Stimulated activated CD8-positive, alpha-beta memory T cell treated with anti-CD3 and anti-CD28 coated beads, Interleukin-4, amount 100 ng/mL, for 1 hour (primary cell): ENCODE data around the gene SF3B5.
A peak's percentile ranks its signal among the peaks of the same experiment; 100 is the strongest.
"Not testable (repeated sequence)": the region's sequence is repeated elsewhere in the genome, so short reads cannot be mapped to it uniquely, and the experiment has no call there.

Source experiments
- DNase-seq, 2 donors: peaks; one replicate each; pipeline ENCODE4 v3.0.0-alpha.2; 2020; ENCODE audit warnings: low read depth in 2 of 2, low spot score in 1 of 2

The SF3B5 gene

DNA sequence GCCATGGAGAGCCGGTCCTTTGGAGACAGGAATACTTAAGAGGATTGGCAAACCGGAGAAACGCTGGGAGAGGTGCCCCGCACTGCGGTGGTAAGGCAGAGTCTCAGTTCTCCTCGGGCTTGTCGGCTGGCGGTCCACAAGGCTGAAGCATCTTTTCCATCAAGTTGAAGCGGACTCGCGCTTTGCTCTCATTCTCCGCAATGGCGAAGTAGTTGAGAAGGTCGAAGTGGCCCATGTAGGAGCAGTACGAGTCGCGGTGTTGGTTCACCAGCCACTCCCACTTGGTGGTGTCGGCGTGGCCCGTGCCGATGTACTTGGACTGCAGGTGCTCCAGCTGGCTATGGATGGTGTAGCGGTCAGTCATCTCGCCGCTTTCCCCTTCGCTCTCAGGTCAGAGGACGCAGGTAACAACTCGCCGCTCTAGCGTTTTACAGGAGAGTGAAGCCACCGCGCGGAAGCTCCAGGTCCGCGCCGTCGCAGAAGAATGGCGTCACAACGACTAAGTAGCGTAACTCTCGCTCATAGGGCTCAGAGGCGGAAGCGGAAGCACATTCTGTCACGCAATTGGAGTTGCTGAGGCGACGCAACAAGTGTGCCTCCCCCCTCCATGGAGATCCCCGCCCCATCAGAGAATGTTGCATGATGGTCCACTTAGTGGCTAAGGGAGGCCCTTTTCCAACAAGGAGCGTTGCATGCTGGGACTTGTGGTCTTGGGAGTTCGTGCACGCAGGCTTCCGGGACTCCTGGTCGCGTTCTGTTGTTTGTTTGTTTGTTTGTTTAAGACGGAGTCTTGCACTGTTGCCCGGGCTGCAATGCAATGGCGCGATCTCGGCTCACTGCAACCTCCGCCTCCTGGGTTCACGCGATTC, at the start of gene SF3B5:
SF3B5 (minus strand) TSS at position 440 of the 869 bp plus-strand sequence; CDS start at position 364, 76 bp downstream.
- DNase-seq: peak; percentile 94 to 95

DNA sequence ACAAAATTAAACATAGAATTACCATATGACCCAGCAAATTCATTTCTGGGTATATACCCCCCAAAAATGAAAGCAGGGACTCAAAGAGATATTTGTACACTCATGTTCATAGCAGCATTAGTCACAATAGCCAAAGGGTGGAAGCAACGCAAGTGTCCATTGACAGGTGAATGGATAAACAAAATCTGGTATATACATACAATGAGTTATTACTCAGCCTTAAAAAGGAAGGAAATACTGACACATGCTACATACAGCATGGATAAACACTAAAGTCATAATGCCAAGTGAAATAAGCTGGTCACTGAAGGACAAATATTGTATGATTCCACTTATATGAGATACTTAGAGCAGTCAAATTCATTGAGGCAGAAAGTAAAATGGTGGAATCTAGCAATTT, 49.6 kb upstream of the SF3B5 start:
- no peak for DNase-seq

DNA sequence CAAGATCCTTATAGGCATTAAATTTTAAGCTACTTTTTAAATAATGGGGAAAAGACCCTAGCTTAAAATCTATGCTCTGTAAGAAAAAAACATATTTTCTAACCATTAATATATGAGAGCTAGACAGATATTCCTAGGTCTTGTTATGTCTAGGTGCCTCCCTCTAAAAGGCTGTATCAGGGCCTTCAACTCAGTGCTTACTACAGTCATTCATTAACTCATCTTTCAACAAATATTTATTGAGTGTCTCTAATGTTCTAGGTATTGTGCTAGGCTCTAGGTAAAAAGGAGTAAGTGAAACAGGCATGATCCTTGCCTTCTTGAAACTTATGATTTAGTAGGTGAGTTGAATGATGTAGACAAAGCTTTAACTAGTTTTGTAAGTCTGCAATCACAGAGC, 48.5 kb upstream of the SF3B5 start:
- DNase-seq: no peak

DNA sequence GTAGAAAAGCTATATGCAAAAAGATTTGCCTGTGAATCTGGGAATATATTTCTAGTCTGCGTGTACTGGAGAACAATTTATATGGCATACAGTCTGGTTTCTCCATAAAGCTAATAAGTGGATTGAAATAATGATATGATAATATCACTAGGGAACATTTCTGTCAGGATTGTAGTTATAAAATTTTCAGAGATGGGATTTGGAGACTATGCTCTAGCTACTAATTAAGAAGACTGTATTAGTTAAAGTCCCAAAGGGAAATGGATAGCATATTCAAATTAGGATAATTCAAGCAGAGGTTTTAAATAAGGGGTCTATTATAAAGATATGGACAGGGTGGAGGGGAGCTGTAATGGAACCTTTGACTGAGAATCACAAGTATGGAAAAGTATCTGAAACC, 47.7 kb upstream of the SF3B5 start:
- DNase-seq: no peak

DNA sequence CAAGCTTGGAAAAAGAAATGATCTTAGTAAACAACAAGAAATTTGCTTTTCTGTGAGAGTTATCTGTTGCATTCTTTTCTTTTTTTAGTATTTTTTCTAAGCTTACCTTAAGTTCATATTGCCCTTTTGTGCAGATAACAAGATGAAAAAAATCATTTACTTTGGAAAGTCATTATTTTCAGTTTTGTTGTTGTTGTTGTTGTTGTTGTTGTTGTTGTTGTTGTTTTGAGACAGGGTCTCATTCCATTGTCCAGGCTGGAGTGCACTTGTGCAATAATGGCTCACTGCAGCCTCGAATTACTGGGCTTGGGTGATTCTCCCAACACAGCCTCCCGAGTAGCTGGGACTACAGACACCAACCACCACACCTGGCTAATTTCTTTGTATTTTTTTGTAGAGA, 46.1 kb upstream of the SF3B5 start:
- DNase-seq: no peak

DNA sequence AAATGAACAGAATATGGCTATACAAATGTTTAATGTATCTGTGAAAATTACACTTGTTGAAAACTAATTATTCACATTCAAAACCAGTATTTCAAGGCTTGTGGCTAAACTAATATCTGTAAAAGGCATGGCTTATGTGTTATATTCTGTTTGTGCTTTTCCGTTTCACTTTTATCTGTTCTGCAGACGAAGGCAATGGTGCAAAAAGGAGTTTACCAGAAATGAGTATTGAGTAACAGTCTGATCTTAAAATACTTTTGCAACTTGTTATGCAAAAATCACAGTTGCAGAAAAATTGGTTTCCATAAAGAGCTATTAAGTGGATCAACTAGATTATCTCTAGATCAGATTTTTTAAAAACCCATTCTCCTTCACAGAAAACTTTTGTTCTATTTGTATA, 45.5 kb upstream of the SF3B5 start:
- no peak for DNase-seq

DNA sequence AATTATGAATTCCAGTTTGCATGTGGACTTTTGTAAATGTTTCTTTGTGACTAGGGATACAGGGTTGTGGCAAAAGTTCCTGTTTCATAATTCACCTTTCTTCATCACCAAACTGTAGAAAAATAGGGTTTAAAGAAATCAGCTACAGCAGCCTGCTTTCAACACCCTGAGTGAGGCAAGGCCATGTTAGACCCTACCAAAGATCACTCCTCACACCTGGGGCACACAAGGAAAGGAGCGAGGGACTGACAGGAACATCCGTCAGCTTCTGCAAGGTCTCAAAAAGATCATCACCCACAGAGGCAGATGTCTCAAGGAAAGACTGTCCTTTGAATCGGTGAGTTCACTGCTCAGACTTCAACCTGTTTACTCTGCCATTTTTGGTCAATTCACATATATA, 44.4 kb upstream of the SF3B5 start:
- no peak for DNase-seq

DNA sequence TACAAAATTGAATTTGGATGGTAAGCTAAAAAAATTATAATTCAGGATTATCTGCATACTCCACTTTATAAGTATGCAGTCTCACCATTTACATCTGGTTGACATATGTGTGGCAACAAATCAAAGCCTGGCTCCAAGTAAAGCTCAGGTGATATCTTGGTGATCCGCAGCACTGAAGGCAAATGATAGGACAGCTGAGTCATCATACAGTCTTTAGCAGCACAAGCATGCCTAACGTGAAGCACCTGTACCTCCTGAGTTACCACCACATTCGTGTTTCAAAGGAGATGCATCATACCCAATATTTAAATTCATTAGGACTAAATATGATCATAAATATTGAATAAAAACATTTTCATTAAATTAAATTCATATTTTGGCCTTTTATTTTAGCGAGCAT, 43.2 kb upstream of the SF3B5 start:
- DNase-seq: no peak

DNA sequence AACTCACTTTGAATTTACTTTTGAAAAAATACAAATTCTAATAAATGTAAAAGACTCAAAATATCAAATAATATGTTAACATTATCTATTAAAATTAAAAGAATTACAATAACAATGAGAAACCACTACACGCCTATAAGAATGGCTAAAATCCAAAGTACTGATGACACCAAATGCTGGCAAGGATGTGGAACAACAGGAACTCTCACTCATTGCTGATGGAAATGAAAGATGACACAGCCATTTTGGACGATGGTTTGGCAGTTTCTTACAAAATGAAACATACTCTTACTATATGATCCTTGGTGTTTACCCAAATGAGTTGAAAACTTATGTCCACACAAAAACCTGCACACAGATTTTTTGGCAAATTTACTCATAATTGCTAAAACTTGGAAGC, 39.4 kb upstream of the SF3B5 start:
- DNase-seq: no peak

DNA sequence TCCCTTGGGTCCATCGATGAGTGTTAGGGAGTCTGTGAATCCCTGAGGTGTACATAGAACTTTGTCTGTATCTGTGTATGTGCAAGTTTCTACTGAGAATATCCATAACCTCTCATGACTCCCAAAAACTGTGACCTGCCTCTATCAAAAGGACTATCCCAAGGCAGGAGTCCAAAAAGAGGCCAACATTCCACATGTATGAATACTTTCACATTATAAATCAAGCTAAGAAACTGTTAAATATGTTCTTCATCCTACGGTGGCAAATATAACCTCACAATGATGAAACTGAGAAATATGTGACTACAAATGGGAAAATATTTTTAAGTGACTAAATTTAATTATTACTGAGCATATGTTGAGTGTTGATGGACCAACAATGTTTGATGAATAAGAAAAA, 38.8 kb upstream of the SF3B5 start:
- DNase-seq: no peak

DNA sequence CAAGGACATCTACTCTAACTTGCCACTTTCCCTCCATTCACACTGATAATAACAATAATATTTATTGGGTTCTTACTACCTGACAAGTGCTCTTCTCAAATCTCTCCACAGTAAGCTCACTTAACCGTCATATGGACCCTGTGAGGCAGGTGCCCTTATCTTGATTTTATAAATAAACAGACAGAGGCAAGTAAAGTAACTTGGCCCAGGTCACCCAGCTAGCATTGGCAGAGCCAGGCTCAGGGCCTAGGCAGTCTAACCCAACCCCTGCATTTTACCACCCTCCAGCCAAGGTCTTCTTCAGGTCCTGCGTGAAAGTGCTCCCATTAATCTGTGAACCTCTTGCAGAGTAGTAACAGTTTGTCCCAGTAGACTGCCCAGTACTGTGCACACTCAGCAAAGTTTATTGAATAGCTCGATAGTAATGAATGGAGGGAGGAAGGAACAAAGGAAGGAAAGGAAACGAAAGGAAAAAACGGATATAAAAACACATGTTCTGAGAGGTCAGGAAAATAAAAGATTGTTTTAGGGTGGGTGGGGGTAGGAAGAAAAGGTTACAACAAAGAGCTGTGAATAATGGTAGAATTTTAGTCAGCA, 38.0 kb upstream of the SF3B5 start:
- no peak for DNase-seq

DNA sequence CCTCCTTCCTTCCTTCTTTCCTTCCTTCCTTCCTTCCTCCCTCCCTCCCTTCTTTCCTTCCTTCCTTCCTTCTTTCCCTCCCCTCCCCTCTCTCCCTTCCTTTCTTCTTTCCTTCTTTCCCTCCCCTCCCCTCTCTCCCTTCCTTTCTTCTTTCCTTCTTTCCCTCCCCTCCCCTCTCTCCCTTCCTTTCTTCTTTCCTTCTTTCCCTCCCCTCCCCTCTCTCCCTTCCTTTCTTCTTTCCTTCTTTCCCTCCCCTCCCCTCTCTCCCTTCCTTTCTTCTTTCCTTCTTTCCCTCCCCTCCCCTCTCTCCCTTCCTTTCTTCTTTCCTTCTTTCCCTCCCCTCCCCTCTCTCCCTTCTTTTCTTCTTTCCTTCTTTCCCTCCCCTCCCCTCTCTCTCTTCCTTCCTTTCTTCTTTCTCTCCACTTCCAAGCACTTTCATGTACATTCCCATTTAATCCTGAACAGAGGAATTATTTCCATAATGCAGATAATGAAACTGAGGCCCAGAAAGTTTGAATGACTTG, 36.9 kb upstream of the SF3B5 start:
- not testable (repeated sequence) for DNase-seq

DNA sequence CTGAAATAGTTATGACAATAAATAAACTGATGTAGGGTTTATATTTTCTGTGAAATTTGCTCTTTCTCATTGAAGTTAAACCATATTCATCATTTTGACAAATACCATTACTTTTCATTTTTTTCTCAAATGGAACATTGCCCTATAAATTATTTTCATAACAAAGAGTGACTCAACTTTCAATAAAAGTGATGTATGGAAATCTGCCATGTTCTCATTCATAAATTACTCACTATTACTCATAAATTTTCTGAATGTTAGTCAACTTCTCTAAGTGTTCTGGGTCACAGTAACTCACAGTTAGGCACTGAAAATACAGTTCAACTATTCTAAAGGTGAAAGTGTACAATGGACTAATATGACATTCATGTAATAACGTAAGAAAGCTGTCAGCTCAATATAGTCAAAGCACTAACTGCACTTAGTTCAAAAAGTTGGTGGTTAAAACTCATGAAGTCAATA, 35.9 kb upstream of the SF3B5 start:
- no peak for DNase-seq

DNA sequence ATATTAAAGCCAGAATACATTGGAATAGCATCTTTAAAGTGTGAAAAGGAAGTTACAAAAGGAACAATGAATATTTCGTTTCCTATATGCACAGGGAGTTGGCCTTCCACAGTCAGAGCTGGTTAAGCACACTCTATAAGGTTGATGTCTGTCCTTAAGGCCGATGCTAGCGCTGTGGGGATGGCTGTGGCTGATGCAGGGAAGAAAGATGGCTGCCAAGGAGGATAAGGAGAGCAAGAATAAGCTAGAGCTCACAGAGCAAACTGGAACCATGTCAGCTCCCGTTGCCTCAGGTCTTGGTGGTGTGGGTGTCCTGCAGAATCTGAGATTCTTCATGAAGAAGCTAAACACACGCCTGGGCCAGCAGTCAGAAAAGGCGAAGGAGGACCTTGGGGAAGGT, 34.1 kb upstream of the SF3B5 start:
- no peak for DNase-seq

DNA sequence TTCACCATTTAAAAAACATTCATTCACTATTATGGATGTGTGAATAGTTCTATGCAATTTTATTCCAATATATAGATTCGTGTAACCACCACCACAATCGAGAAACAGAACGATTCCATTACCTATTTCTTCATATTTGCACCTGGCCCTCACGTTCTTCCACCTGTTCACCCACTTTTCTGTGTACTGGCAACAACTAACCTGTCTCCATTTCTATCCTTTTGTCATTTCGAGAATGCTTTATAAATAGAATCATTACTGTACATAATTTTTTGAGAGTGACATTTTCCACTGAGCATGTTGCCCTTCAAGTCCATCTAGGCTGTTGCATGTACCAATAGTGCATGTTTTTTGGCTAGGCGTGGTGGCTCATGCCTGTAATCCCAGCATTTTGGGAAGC, 31.7 kb upstream of the SF3B5 start:
- DNase-seq: no peak

DNA sequence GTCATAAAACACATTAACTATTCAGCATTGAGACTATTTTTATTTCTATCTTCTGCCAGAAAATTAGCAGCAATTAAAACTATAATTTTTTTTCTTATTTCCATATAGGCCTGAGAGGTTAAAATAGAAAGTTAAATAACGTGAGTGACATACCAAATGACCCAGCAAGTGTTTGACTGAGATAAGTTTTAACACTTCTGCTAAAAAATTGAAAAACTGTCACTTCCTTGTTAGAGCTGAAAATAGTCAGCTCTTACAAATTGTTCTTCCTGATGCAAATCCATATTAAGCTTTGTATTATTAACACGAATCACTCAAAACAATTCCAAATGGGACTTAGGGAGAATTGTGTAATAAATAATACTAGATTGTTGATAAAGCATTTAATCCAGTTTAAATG, 28.5 kb upstream of the SF3B5 start:
- DNase-seq: no peak

DNA sequence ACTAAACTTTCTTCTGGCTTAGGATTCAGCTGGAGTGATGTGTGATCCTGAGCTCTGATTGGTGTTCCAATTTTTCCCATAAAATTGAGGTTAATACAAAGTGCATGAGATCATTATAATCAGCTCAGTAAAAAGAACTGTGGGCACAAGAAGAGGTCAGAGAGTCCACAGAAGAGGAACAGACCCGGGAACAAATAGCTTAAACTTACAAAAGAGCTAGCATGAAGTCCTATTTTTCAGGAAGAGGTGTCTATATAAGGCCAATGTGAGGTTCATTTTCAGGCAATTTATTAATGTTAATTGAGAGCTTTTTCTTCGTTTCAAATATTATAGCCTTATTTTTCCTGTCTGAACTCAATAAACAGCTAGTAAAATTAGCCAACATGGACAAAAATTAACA, 28.0 kb upstream of the SF3B5 start:
- DNase-seq: no peak

DNA sequence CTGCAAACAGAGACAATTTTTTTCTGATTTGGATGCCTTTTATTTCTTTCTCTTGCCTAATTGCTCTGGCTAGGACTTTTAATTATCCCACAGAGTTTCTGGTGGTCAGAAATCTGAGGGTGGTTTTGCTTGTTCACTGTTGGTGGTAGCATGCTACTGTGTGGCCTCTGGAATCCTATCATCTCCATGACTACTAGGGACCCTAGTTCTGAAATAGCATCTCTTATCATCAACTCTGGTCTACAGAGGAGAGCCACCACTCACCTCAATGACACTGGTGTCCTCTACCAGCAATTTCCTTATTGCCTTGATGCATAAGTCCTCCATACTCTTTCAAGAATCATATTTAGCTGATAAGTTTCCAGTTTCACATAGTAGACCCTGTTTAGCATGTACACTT, 27.5 kb upstream of the SF3B5 start:
- no peak for DNase-seq

DNA sequence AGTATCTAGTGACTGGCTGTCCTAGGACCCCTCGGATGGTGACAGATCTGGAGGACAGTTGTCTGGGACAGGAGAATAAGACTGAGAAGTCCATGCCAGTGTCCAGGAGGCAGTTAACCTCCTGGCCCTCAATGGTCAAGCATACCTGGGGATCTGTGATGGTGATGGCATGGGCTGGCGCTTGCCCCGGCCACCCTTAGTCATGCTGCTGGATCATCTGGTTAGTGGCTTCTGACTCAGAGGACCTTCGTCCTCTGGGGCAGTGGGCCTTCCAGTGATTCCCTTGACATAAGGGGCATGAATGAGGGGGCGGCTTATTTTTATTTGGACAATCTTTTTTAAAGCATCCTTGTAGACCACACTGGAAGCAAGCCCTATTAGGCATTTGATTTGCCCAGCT, 24.0 kb upstream of the SF3B5 start:
- no peak for DNase-seq

DNA sequence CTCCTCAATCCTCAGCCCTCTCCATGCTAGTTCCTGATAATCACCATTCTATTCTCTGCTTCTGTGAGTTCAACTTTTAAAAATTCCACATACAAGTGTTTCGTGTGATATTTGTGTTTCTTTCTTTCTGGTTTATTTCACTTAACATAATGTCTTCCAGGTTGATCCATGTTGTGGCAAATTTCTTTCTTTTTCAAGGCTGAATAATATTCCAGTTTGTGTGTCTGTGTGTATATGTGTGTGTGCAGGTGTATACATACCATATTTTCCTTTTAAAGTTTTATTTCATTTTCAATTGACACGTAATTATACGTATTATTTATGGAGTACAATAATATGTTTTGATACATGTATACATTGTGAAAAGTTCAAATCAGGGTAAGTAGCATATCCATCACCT, 19.8 kb upstream of the SF3B5 start:
- DNase-seq: no peak

DNA sequence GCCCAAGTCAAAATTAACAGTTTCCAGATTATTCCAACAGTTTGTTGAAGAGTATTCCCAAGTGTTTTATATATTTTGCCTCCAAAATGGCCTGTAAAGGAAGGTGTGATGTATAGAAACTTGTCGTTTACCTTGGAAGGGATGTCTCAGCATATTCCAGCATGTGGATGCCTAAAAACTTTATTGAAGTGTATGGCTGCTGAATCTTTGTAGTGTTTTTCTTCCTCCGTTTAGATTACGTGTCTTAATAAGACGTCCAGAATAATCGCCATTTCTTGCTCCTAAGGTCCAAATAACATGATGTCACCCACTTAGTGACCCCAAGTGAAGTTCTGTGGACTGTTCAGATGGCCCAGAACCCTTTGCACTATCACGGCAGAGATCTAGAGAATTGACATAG, 18.0 kb upstream of the SF3B5 start:
- DNase-seq: no peak

DNA sequence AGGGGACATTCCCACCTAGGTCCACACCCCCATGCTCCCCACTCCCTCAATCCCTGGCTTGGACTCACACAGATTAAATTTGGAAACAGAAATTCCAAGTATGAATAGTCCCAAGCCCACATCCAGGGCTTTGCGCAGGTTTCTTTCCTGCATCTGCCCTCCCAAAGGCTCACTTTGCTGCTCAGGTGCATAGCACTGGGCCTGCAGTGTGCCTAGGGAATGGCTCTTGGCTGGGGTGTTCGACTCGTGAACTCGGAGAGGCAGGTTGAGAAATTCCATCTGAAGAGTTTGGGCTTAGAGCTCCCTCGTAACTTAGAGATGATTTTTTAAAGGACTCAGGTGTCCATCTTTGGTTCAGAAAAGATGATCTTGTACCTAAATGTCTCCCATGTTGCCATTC, 14.8 kb upstream of the SF3B5 start:
- DNase-seq: no peak

DNA sequence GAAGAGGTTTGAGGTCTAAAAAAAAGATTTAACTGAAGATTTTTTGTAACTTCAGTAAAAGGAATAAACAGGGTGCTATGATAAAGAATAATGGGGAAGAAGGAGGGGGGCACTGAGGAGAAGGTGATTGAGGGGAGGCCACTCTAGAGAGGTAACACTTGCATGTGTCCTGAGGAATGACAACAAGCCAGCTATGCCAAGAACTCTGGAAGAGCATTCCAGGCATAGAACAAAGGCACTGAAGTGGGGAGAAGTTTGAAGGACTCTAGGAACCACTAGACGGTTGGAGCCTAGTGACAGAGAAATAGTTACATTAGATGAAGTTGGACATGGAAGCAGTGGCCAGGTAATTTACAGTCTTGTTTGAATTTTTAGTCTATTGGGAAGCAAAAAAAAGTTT, 10.8 kb upstream of the SF3B5 start:
- DNase-seq: no peak
